ENCODE measurements around the gene XPO4. TPM values are rescaled to one million over a fixed set of nuclear protein-coding genes. Genes with fewer than 3 reads are reported as not detected.

The XPO4 gene
- total RNA-seq, 2 experiments from 2014 or later = 24.8 to 25.1 TPM

DNA sequence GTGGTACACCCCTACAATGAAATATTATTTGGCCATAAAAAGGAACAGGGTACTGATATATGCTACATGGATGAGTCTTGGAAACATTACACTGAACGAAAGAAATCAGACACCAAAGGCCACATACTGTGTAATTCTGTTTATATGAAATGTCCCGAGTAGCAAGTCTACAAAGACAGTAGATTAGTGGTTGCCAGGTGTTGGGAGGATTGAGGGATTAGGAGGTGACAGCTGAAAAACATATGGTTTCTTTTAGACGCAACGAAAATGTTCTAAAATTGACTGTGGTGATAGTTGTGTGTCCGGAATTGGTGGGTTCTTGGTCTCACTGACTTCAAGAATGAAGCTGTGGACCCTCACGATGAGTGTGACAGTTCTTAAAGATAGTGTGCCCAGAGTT lies 163.9 kb downstream of the XPO4 start:
- H3K27me3 Mint-ChIP-seq = no peaks in the 10 kb centered on the region
- no peak for DNase-seq
- intact Hi-C loops (cut with micrococcal nuclease) = no loop called here
- no peak overlapping the region for H3K4me3 Mint-ChIP-seq
- H3K9me3 Mint-ChIP-seq = peaks cover 2% of the 10 kb centered on the region
- H3K4me1 Mint-ChIP-seq (ENCODE audit: low read depth) = no peaks in the 10 kb centered on the region
- ChIA-PET POLR2A (no interaction called here), CTCF (no interaction called here)
- H3K36me3 Mint-ChIP-seq = peaks cover 18% of the 10 kb centered on the region
- no peak overlapping the region for H3K27ac Mint-ChIP-seq

DNA sequence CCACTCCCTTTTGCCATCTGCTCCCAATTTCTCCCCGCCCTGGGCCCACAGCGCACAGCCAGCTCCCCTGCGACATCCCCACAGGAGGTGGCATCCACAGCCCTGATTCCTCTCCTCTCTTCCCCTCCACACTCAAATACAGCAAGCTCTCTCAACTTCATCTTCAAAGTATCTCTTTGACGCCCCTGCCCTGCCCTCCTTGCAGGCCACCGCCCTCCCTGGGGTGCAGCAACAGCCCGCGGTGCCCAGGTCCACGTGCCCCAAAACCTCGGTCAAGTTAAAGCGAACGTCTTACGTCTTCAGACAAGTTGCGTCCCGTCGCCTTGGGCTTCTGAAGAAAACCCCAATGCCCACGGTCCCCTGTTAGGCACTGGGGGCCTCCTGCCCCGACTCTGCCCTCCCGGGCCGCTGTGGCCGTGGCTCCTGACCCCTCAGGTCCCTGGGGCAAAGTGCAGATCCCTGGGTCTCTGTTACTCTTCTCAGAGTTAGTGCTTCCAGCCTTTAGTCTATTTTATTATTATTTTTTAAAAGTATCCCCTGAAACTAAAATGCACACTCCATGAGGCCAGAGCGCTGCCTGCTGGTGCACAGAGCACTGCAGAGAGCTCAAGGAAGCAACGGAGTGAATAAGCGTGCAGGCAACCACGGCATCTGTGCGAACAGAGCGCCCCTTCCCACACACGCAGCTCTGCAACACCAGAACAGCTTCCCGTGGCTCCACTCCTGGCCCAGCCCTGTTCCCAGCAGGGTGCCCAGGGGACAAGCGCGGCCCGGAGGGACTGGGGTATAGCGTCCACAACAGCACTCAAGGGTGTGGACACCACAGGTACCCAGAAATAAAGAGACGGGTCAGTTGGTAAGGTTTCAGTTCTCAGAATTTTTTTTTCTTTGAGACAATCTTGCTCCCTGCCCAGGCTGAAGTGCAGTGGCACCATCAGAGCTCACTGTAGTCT lies 172.6 kb downstream of the XPO4 start:
- intact Hi-C loops (cut with micrococcal nuclease) = no loop called here
- no peak for DNase-seq
- Mint-ChIP-seq H3K36me3 (peaks cover 18% of the 10 kb centered on the region), H3K9me3 (no peaks in the 10 kb centered on the region), H3K4me3 (no peak overlapping the region), H3K27ac (no peak overlapping the region), H3K27me3 (no peaks in the 10 kb centered on the region), H3K4me1 (ENCODE audit: low read depth) (no peaks in the 10 kb centered on the region)
- POLR2A ChIA-PET = no interaction called here
- CTCF ChIA-PET = no interaction called here

DNA sequence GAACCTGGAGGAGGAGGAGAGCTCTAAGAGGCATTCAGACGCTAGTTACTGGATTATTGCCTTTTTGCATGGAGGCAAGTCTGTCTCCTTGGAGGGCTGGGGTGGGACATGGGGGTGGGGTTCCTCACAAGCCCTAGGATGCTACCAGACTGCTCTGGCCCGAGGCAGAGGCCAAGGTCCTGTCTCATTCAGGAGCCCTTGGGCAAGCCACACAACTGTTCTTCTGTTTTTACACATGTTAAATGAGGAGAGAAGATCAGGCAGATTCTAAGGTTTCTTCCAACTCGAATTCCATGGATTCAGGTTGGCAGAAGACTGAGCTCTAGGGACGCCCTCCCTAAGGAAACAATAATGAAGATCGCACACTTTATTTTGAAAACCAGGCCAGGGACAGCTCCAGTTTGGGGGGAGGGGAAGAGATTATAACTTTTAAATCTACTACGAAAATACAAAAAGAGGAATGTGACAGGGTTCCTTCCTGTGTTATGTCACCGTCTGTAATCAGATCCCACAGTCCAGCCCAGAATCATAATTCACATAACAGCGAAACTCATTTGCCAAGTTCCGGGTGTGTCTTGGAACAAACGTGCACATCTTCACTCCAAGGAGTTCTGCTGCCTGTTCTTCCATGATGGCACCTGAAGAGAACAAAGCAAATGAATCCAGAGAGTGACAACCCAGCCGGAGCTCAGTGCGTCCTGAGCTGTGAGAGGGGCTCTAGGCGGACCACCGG lies 173.8 kb downstream of the XPO4 start:
- H3K27me3 Mint-ChIP-seq = no peaks in the 10 kb centered on the region
- H3K36me3 Mint-ChIP-seq = peaks cover 12% of the 10 kb centered on the region
- intact Hi-C loops (cut with micrococcal nuclease) = no loop called here
- H3K27ac Mint-ChIP-seq = no peak overlapping the region
- no peaks in the 10 kb centered on the region for H3K9me3 Mint-ChIP-seq
- no peak for DNase-seq
- H3K4me1 Mint-ChIP-seq (ENCODE audit: low read depth) = no peaks in the 10 kb centered on the region
- POLR2A ChIA-PET = no interaction called here
- CTCF ChIA-PET = no interaction called here
- no peak overlapping the region for H3K4me3 Mint-ChIP-seq

DNA sequence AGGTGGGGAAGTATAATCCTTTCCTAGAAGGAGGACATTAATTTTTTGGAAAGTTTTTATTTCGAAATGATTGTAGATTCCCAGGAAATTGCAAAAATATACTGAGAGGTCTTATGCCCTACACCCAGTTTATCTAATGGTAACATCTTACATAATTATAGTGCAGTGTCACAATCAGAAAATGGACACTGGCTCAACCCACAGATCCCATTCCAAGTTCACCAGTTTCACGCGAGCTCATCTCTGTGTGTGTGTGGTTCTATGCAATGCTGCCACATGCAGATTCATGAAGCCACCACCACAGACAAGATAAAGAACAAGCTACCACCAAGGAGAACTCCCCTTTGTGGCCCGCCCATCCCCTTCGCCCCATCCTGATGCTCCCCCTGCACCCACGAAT lies 174.7 kb downstream of the XPO4 start:
- intact Hi-C loops (cut with micrococcal nuclease) = no loop called here
- Mint-ChIP-seq H3K4me1 (ENCODE audit: low read depth) (no peaks in the 10 kb centered on the region), H3K36me3 (peaks cover 12% of the 10 kb centered on the region), H3K4me3 (no peak overlapping the region), H3K27me3 (peaks cover 2% of the 10 kb centered on the region), H3K9me3 (no peaks in the 10 kb centered on the region), H3K27ac (no peak overlapping the region)
- ChIA-PET POLR2A (no interaction called here), CTCF (no interaction called here)
- DNase-seq = no peak

Other genes starting within 250 kb of the XPO4 start
- gene IL17D, start 199.0 kb downstream of the XPO4 start, total RNA-seq = under 1 TPM in 1 of 2 experiments, not detected in 1; 0.12 TPM
- 10 to 100 TPM; 16.5 to 18.4 TPM for gene EEF1AKMT1, start 128.8 kb downstream of the XPO4 start, total RNA-seq
- 1 to 10 TPM; 4.0 to 6.8 TPM for gene LATS2, start 158.8 kb upstream of the XPO4 start, total RNA-seq
- gene SAP18, start 237.4 kb upstream of the XPO4 start, total RNA-seq = 100 to 1,000 TPM; 225 to 243 TPM